GM19328 (cell line): ENCODE results near the gene PLCD4.

Experiments used
- ATAC-seq: cut with Tn5 transposase; IDR thresholded peaks from one replicate; pipeline ENCODE4 v1.9.1; 2021; ENCODE audit warnings: mild to moderate bottlenecking, moderate library complexity; ENCODE audit not compliant: unreplicated experiment

Gene PLCD4

GRCh38 chr2:218618102-218618860 is 10.6 kb downstream of the PLCD4 start:
- no peak for ATAC-seq

GRCh38 chr2:218621007-218621406 is 13.3 kb downstream of the PLCD4 start:
- no peak for ATAC-seq

DNA sequence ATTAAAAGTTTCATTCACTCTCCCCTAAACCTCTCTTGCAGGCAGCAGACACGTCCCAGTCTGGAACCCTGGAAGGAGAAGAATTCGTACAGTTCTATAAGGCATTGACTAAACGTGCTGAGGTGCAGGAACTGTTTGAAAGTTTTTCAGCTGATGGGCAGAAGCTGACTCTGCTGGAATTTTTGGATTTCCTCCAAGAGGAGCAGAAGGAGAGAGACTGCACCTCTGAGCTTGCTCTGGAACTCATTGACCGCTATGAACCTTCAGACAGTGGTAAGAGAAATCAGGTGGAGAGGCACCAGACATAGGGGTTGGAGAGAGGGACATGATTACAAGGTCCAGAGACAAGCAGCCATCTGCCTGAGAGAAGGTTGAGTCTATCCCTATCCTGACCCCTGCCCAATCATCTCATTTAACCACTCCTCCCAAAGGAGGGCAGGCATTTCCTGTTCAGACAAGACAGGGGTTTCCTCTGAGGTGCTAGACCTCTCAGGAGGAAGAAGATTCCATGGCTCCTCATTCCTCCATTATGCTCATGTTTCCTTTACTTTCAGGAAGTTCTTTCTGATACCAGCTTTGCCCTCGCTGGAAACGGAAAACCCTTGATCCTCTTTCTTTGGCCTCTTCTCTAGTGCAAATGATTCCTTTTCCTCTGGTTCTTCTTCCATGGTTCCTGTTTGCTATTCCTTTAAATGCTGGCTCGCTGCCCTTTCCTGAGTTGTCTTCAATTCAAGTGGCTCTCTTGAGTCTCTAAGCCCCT is 15.1 kb downstream of the PLCD4 start:
- no peak for ATAC-seq

DNA sequence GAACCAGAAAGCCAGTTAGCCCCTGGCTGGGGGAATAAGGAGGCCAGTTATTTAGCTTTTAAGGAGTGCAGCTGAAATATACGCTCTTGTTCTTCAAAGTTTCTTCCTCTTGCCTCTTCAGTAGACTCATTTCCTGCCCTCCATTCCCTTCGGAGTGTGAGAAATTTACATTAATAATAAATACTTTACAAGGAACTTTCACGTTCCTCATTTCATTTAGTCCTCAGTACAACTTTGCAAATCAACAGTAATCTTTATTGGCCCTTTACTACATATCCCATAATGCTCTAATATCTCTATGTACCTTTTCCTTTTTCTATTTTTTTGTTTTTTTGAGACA is 15.6 kb downstream of the PLCD4 start:
- no peak for ATAC-seq

DNA sequence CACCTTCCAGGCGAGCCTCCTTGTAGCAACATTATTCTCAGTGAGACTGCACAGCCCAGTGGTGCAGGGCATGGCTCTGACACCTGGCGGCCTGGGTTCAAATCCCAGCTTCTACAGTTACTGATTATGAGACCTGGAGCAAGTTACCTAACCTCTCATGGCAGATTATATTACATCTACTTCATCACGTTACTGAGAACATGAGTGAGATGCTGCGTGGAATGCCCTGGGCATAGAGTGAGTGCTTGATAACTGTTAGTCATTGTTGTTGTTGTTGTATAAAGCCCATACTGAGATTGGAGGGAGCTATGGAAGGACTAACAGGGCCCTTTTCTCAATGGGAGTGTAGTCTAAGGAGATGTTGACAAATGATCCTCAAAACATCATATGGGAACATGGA is 18.7 kb downstream of the PLCD4 start:
- no peak for ATAC-seq

- no peak for ATAC-seq
Measured at GRCh38 chr2:218627939-218628338, 20.2 kb downstream of the PLCD4 start.

- no peak for ATAC-seq
Measured at GRCh38 chr2:218631837-218632236, 24.1 kb downstream of the PLCD4 start.

DNA sequence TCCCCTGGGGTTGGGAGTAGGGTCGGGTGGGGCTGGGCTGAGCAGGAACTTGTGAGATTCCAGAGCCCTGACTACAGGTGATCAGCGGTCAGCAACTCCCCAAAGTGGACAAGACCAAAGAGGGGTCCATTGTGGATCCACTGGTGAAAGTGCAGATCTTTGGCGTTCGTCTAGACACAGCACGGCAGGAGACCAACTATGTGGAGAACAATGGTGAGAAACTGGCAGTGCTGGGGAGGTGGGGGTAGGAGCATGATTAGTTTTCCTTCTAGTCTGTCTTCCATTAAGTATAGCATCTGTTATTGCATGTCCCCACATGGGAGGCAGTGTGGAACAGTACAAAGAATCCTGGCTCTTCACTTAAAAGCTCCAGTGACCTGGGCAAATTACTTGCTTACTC is 28.0 kb downstream of the PLCD4 start:
- no peak for ATAC-seq

- ATAC-seq: no peak
Measured at GRCh38 chr2:218638372-218638771, 30.7 kb downstream of the PLCD4 start.

DNA sequence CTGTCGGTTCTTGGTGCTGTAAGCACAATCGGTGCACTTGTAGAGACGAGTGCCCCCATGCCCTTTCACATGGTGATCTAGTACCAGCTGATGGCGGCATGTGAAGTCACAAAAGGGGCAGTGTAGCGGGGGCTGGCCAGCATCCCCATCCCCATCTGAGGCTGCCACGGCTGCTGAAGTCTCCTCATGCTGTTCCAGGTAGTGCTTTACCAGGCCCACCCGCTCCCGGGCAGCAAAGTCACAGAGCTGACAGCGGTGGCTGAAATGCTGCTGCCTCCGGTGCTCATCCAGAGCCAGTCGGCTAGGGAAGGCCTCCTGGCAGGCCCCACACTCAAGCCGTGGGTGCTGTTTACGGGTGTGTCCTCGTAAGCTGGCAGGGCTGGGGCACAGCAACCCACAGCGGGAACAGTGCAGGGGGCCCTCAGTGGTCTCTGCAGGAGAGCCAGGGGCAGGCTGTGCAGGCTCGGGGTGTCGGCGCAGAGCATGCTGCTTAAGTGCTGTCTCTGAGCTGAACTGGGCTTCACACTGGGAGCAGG is 34.5 kb downstream of the PLCD4 start:
- no peak for ATAC-seq

DNA sequence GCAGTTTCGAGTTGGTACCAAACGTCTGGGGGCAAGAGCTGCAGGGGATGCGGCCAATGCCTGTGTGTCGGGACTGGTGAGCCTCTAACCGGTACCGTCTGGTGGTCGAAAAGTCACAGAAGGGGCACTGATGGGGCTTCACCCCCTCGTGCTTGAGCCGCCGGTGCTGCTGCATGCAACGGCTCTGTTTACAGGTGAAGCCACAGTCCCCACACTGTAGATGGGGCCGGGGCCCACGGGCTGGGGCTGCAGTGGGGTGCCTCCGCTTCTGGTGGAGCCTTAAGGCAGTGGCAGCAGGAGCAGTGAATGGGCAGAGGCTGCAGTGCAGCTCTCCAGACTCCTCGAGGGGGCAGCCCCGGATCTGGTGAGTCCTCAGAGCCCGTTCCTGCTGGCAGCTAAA is 35.1 kb downstream of the PLCD4 start:
- ATAC-seq: no peak

GRCh38 chr2:218643751-218644310 is 36.1 kb downstream of the PLCD4 start:
- no peak for ATAC-seq

- no peak for ATAC-seq
Measured at GRCh38 chr2:218644721-218645120, 37.0 kb downstream of the PLCD4 start.

- ATAC-seq: no peak
Measured at GRCh38 chr2:218645126-218645525, 37.4 kb downstream of the PLCD4 start.

- ATAC-seq: no peak
Measured at GRCh38 chr2:218648088-218648786, 40.5 kb downstream of the PLCD4 start.

- no peak for ATAC-seq
Measured at GRCh38 chr2:218648787-218649100, 41.0 kb downstream of the PLCD4 start.

DNA sequence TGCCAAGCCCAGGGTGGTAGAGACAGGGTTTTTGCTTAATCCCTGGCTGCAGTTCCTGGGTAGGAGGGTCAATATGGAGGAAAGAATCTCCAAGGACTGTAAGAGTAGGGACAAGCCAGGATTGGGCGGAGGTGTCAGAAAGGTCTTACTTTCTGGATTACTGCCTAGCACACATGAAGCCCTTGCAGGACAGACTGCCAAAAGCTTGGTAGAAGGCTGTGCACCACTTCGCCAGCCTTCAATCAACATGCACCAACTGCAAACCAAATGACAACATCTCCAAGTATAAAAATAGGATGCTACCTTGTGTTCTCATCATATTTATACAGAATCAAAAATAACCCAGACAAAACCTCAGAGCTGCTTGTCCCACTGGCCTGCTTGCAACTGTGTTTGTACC is 48.1 kb downstream of the PLCD4 start:
- no peak for ATAC-seq

- peak; percentile 26 for ATAC-seq
Measured at GRCh38 chr2:218658671-218659257, 51.1 kb downstream of the PLCD4 start.

- ATAC-seq: peak; percentile 90
Measured at GRCh38 chr2:218659258-218659987, 51.7 kb downstream of the PLCD4 start, which contains the start of the genes BCS1L and ZNF142. BCS1L (plus strand) TSS chr2:218659683; CDS start chr2:218660988, 1,305 bp downstream. ZNF142 (minus strand) TSS chr2:218659623; CDS start chr2:218656429, 3,194 bp downstream.

DNA sequence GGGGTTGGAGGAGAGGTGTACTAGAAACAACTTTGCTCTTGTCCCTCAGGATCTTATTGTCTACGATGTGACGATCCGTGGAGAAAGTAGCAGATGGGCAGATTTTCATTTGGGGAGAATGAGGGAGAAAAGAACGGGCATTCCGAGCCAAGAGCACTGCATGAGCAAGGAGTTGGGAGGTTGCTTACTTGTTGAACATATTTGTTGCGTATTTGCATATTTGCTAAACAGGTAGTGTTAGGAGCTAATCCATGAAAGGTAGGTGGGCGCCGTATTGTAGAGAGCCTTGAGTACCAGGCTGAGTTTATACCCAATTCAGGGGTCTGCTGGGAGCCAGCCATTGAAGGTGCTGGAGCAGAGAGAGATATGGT is 52.3 kb downstream of the PLCD4 start:
- ATAC-seq: no peak
